Stimulated activated CD8-positive, alpha-beta memory T cell treated with anti-CD3 and anti-CD28 coated beads, Interleukin-4, amount 100 ng/mL, for 24 hours (primary cell): ENCODE measurements around the gene NR6A1.

Source experiments
- DNase-seq: peaks from one replicate; pipeline ENCODE4 v3.0.0-alpha.2; 2020; ENCODE audit warnings: low read depth

Gene NR6A1

GRCh38 chr9:124795881-124796431 lies 24.8 kb upstream of the NR6A1 start:
- no peak for DNase-seq

GRCh38 chr9:124794902-124795491 lies 23.9 kb upstream of the NR6A1 start:
- DNase-seq, result no peak

DNA sequence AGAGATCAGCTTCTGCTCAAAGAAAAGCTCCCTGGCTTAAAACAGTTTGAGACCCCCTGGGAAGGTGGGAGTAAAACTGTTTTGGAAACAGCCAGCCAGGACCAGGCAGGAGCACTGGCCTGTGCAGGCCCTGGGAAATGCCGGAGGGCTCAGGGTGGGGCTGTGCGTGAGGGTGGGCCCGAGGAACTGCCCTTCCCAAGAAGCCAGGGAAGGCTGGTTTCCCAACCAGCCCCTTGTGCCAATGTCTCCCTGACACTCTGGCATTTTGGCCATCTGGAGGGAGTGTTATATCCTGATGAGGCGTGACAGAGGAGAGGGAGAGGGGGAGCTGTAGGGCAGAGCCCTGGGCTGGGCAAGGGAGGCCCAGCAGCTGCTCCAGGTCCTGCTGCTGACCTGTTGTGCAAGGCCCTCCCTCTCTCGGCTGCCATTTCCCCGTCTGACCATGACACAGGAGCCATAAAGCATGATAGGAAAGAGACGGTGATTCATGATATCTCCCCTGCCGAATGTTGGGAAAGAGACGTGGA lies 22.0 kb upstream of the NR6A1 start:
- DNase-seq, result no peak

GRCh38 chr9:124792257-124793014 lies 21.3 kb upstream of the NR6A1 start:
- DNase-seq, result no peak

- no peak for DNase-seq
Measured at GRCh38 chr9:124790801-124791505, 19.8 kb upstream of the NR6A1 start.

- DNase-seq, result no peak
Measured at GRCh38 chr9:124790301-124790700, 19.2 kb upstream of the NR6A1 start.

GRCh38 chr9:124789531-124789930 lies 18.4 kb upstream of the NR6A1 start:
- DNase-seq, result no peak

GRCh38 chr9:124788542-124789217 lies 17.6 kb upstream of the NR6A1 start:
- DNase-seq, result no peak

DNA sequence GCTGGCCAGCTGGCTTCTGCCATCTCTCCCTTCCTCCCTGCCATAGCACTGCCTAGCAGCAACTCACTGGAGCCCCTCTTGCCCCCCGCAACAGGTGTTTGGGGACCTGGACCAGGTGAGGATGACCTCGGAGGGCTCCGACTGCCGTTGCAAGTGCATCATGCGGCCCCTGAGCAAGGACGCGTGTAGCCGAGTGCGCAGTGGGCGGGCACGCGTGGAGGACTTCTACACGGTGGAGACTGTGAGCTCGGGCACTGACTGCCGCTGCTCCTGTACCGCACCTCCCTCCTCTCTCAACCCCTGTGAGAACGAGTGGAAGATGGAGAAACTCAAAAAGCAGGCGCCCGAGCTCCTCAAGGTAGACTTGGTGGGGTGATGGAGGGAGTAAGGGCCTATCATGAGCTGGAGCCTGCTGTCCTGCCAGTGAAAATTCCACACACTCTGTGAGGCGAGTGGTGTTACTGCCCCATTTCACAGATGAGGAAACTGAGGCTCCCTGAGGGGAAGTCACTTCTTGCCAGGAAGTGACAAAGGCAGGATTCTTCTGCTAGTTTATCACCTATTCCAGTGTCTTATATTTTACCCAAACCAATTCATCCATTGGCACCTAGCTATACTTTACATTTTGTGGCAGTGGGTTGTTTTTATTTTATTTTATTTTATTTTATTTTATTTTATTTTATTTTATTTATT lies 15.9 kb upstream of the NR6A1 start:
- no peak for DNase-seq

DNA sequence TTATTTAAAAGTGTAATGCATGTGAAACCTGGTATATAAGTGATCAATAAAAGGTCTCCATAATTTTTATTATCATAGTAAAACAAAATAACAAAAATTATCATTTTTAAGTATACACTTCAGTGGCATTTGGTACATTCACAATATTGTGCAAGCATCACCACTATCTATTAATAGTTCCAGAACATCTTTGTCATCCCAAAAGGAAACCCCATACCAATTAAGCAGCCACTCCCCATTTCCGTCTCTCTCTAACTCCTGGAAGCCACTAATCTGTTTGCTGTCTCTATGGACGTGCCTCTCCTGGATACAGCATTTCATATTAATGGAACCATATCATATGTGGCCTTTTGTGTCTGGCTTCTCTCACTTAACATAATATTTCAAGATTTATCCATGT lies 13.4 kb upstream of the NR6A1 start:
- DNase-seq, result no peak

- DNase-seq, result no peak
Measured at GRCh38 chr9:124783830-124784229, 12.7 kb upstream of the NR6A1 start.

DNA sequence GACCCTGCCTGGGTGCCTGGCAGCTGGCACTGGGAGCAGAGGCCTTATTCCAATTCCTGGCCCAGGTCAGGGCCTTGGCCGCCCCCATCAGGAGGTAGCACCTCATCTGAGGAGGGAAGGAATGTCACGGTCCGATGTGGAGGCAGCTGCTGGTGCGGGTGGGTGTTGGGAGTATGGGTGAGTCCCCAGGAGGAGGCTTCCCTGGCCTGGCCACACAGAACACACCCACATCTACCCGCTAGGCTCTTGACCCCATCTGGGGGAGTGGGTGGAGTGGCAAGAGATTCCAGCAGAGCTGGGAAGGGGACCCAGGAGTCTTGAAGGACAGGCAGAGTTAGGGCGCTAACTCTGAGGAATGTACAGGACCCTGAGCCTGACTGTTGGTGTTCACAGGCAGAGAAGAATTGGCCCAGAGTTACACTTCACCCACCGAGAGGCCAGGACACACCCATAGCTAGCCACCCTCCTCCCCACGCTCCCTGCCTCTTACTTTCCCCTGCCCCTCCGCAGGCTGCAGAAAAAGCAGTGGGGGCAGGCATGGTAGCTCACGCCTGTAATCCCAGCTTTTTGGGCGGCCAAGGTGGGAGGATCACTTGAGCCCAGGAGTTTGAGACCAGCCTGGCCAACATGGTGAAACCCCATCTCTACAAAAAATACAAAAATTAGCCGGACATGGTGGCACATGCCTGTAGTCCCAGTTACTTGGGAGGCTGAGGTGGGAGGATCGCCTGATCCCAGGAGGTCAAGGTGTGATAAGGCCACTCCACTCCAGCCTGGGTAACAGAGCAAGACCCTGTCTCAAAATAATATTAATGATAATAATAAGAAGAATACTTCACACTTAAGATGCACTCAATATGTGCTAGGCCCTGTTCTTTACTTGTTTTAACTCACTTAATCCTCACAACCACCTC lies 11.8 kb upstream of the NR6A1 start:
- DNase-seq, result no peak

DNA sequence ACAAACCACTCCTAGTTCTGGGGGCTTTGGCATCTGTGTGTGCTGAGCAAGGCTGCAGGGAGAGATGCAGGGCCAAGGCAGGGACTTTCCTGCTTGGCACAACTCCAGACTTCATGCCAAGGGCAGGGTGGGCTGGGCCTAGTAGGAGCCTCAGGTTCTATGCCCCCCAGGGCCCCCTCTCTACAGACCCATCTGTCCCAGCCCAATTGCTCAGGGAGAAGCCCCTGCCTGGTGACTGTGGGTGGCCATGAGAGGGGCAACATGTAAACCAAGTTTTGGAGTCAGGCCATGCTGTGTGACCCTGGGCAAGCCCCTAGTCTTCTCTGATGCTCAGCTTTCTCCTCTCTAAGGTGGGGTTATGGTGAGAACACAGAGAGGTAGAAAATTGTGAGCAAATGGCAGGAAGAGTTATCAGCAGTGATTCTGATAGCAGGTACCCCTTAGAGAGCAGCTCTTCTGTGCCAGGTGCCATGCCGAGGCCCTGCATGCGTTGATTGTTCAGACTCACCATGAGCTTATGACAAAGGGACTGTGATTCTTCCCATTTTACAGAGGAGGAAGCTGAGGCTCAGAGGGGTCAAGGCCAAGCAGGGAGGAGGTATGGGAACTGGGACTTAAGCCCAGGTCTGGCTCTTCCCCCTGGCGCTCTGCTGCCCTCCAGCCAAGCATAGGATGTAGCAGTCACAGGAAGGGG lies 11.0 kb upstream of the NR6A1 start:
- no peak for DNase-seq

- no peak for DNase-seq
Measured at GRCh38 chr9:124780757-124781151, 9.6 kb upstream of the NR6A1 start.

GRCh38 chr9:124780060-124780756 lies 9.1 kb upstream of the NR6A1 start:
- no peak for DNase-seq

GRCh38 chr9:124779368-124780059 lies 8.4 kb upstream of the NR6A1 start:
- DNase-seq, result no peak

DNA sequence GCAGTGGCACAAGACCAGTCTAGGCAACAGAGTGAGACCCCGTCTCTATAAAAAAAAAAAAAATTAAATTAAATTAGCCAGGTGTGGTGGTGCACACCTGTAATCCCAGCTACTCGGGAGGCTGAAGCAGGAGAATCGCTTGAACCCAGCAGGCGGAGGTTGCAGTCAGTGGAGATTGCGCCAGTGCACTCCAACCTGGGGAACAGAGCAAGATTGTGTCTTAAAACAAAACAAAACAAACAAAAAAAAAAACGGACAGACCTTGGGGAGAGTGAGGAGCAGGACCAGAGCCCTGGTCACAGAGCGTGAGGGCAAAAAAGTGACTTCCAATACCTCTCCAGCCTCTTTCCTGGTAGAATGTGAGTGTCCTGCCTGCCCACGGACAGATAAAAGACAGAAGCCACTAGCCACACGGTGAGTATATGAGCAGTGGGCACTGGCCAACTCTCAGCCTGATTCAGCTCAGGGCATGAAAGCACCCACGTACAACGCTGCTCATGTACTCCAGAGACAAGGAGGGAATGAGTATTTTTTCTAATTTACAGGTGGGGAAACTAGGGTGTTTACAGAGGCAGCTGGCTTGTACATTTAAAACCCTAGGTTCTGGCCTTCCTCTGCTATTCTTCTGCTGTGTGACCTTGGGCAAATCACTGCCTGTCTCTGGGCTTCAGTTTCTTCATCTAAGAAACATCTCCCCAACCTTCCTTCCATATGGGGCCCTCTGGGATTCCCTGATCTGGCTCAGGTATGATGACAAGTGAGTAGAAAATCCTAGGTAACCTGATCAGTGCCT lies 7.7 kb upstream of the NR6A1 start:
- no peak for DNase-seq
